Gastrocnemius medialis (tissue), 4 donors: ENCODE measurements around the gene HOTAIR. TPM values are rescaled to one million over a fixed set of nuclear protein-coding genes. Genes with fewer than 3 reads are reported as not detected.
A peak's percentile ranks its signal among the peaks of the same experiment; 100 is the strongest.

ENCODE experiments used
- ATAC-seq, 2 donors: fragments of 150-250 bp; one replicate each; pipeline ENCODE4 v1.9.1; 2016
- DNase-seq, 2 donors: peaks; one replicate each; pipeline ENCODE4 v3.0.0-alpha.2; 2019
- H3K27ac ChIP-seq, 4 donors: fragments of 200-600 bp; sonication (generic); 1 replicate in 1 of 4; 2 replicates in 3 of 4; pipeline ENCODE4 v1.5.1; 2016 to 2018; ENCODE audit warnings: mild to moderate bottlenecking in 2 of 4, moderate library complexity in 1 of 4
- H3K27me3 ChIP-seq, 3 donors: fragments of 200-600 bp; sonication (generic) in 2 of 3; 1 replicate in 1 of 3; 2 replicates in 2 of 3; pipeline versions ENCODE4 v1.5.1 to v1.6.0; 2016 to 2019; ENCODE audit warnings: mild to moderate bottlenecking in 1 of 3, moderate library complexity in 1 of 3
- H3K36me3 ChIP-seq, 2 donors: fragments of 200-600 bp; sonication (generic) in 1 of 2; one replicate each; pipeline ENCODE4 v1.5.1; 2017 to 2018
- H3K4me1 ChIP-seq, 2 donors: fragments of 200-600 bp; sonication (generic) in 1 of 2; one replicate each; pipeline ENCODE4 v1.5.1; 2016 to 2017; ENCODE audit warnings: mild to moderate bottlenecking in 2 of 2
- H3K4me3 ChIP-seq, 4 donors: fragments of 200-600 bp; sonication (generic) in 3 of 4; 1 replicate in 1 of 4; 2 replicates in 3 of 4; pipeline ENCODE4 v1.5.1; 2016 to 2019; ENCODE audit warnings: mild to moderate bottlenecking in 2 of 4
- H3K9me3 ChIP-seq, 3 donors: fragments of 200-600 bp; sonication (generic) in 2 of 3; 1 replicate in 1 of 3; 2 replicates in 2 of 3; pipeline ENCODE4 v1.5.1; 2016 to 2019
- POLR2A ChIP-seq, 2 donors: fragments of 450-650 bp; IDR thresholded peaks; one replicate each; pipeline ENCODE4 v1.6.1; 2017; ENCODE audit warnings: antibody characterized with exemption in 2 of 2, mild to moderate bottlenecking in 2 of 2, moderate library complexity in 2 of 2
- in situ Hi-C, 4 donors: fragments of 200-750 bp; cut with MboI; loops; one replicate each; pipeline versions ENCODE4 v1.15.0 to v1.8.0; 2017; ENCODE audit warnings: low sequenced_read_pairs in 4 of 4
- intact Hi-C: fragments of 100-400 bp; cut with DNase I; formaldehyde crosslinking; loops from one replicate; pipeline ENCODE4 v1.15.1; 2023; ENCODE audit warnings: low total_unique reads
- total RNA-seq, 4 donors: library from RNA; depleted of rRNA; stranded (reverse); fragments of >200 nt; gene quantifications; one replicate each; pipeline versions ENCODE4 v1.1.0 to v1.2.3, GENCODE V29; 2016
- TF ChIP-seq, protein P1 (sequence below), 5 experiments: fragments of 450-650 bp in 3 of 5; fragments of 200-600 bp in 2 of 5; sonication (generic) in 2 of 5; IDR thresholded peaks in 4 of 5; conservative IDR thresholded peaks in 1 of 5; 1 replicate in 4 of 5; 2 replicates in 1 of 5; pipeline ENCODE4 v1.5.1; 2016 to 2019; ENCODE audit warnings: antibody characterized with exemption in 5 of 5, mild to moderate bottlenecking in 3 of 5, moderate library complexity in 3 of 5

The HOTAIR gene
- total RNA-seq, 4 donors from 2014 or later, result 0.35 to 0.83 (median 0.56) TPM; not detected in 1

DNA sequence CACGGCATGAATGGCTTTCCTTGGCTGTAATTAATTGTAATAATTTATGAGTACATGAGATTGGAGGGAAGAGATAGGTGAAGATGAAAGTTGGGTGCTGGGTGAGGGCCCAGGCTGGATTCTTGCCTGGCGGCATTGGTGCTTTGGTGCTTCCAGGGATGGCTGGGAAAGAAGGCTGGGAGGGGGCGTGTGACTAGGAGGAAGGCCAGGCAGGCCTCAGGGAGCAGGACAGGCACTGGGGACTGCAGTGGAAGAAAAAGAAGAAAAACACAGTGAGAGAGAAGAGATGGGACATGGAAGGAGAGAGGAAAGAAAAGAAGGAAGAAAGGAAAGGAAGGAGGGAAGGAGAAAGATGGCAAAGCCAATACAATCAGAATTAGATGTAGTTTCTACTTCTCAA lies 28.9 kb upstream of the HOTAIR start:
- DNase-seq (no peak), ATAC-seq (no peak)
- intact Hi-C loops, result no loop called here
- in situ Hi-C loops, result loop anchor here in 2 of 4 donors (25.0 kb wide), 1 partner anchor 359 kb away; the partner anchor contains the start of gene GPR84 (in 2 of the 2)
- Histone ChIP-seq H3K9me3 (no peaks in the 10 kb centered on the region), H3K27ac (peak overlapping the region; percentile 94 to 100 (median 98)), H3K4me3 (peak overlapping the region; percentile 64 to 88 (median 80)), H3K4me1 (peaks cover 35 to 55% of the 10 kb centered on the region in 2 donors), H3K36me3 (no peaks in the 10 kb centered on the region), H3K27me3 (peaks cover 0 to 4% (median 0%) of the 10 kb centered on the region in 3 donors)
- TF ChIP-seq, protein P1, sequence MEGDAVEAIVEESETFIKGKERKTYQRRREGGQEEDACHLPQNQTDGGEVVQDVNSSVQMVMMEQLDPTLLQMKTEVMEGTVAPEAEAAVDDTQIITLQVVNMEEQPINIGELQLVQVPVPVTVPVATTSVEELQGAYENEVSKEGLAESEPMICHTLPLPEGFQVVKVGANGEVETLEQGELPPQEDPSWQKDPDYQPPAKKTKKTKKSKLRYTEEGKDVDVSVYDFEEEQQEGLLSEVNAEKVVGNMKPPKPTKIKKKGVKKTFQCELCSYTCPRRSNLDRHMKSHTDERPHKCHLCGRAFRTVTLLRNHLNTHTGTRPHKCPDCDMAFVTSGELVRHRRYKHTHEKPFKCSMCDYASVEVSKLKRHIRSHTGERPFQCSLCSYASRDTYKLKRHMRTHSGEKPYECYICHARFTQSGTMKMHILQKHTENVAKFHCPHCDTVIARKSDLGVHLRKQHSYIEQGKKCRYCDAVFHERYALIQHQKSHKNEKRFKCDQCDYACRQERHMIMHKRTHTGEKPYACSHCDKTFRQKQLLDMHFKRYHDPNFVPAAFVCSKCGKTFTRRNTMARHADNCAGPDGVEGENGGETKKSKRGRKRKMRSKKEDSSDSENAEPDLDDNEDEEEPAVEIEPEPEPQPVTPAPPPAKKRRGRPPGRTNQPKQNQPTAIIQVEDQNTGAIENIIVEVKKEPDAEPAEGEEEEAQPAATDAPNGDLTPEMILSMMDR (IDR thresholded peaks at IDR 0.05 in 4 of 5, conservative IDR thresholded peaks at IDR 0.05 in 1 of 5), result no peak
- no peak for TF ChIP-seq POLR2A (IDR thresholded peaks at IDR 0.05)

DNA sequence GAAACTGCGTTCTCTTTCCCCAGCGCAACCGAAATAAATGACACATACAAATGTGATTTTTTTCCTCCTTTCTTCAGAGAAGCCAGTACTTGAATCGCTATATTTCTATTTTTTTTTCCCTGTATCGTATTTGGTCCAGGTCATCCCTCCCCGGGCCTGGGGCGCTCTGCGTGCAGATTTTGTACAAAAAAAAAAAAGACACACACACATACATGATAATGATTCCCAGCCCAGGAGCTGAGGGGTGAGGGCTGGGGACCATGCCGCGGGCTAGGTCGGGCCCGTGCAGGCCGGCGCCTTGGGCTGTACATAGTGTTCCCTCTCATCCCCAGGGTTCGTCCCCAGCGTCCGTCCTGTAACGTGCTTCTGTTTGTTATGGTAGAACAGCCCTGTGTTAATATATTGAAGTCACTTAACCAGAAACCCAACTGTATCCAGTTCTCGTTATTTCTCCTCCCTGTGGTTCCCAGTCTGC lies 28.2 kb upstream of the HOTAIR start:
- no peak for TF ChIP-seq POLR2A (IDR thresholded peaks at IDR 0.05)
- intact Hi-C loops, result no loop called here

DNA sequence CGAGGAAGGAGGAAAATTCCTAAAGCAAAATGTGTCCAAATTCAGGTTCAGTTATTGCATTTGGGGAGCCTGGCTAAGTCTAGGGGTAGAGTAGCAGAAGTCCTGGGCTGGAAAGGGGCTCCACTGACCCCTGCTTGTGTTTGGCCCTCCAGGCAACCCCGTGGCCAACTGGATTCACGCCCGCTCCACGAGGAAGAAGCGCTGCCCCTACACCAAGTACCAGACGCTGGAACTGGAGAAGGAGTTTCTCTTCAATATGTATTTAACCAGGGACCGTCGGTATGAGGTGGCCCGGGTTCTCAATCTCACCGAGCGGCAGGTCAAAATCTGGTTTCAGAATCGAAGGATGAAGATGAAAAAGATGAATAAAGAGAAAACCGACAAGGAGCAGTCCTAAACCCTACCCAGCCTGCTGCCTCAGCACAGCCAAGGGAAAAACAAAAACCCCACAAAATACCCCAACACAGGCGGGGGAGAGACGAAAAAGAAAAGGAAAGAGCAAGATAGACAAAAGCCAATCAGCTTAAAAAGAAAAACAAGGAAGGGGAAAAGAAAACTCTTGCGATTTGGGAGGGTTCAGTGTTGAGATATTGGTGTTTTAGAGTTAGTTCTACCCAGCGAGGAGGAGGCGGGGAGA lies 27.6 kb upstream of the HOTAIR start:
- H3K4me3 ChIP-seq, result peak overlapping the region; percentile 64 to 88 (median 80)

More for the DNA sequence above, 28.2 kb upstream of the HOTAIR start:
- H3K4me1 ChIP-seq, result peaks cover 37 to 53% of the 10 kb centered on the region in 2 donors
- ATAC-seq, result peak; percentile 5 to 13
- DNase-seq, result peak in 1 of 2 donors; percentile 55
- H3K36me3 ChIP-seq, result no peaks in the 10 kb centered on the region
- no peaks in the 10 kb centered on the region for H3K9me3 ChIP-seq
- peak overlapping the region; percentile 94 to 100 (median 98) for H3K27ac ChIP-seq
- peaks cover 0 to 4% (median 0%) of the 10 kb centered on the region in 3 donors for H3K27me3 ChIP-seq
- in situ Hi-C loops, result loop anchor here in 2 of 4 donors (25.0 kb wide), 1 partner anchor 359 kb away; the partner anchor contains the start of gene GPR84 (in 2 of the 2)
- peak overlapping the region; percentile 64 to 88 (median 80) for H3K4me3 ChIP-seq

DNA sequence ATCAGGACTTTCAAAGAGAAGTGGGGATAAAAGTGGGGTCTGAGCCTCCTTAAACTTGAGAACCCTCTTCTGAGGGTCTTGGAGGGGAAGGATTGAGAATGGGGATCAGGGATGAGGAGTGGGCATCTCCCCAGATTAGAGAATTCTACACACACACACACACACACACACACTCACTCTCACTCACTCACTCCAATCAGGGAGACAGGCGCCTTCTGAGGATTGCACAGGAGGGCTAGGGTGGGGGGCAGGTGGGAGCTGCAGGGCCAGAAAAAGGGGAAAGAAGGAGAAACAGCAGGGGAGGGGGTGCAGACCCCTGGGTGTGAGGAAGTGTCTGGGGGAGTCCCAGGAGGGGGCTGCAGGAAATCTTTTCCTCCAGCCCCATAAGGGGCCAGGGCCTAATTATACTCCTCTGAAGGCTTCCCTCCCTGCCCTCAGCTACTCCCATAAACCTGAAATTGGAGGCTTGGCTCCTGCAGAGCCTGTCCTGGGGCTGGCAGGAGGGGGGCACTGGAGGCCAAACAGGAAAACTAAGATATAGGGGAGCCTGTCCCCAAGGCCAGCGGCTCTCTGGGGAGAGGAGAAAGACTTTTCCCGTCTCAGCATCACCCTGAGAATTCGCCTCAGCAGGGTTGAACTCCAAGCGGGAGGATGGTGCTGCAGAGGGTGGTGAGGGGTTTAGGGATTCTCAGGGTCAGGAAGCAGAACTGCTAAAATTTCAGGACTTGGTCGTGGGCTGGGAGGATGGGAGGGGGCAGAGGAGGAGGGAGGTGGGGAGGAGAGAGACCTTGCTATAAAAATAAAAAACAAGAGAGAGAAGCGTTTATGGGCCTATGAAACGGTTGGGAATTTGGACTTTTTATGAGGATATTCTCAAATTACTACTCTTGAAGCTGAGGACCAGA lies 26.8 kb upstream of the HOTAIR start:
- H3K36me3 ChIP-seq, result no peaks in the 10 kb centered on the region
- peaks cover 0 to 4% (median 0%) of the 10 kb centered on the region in 3 donors for H3K27me3 ChIP-seq
- peaks cover 28 to 44% of the 10 kb centered on the region in 2 donors for H3K4me1 ChIP-seq
- TF ChIP-seq POLR2A (IDR thresholded peaks at IDR 0.05), result no peak
- TF ChIP-seq, protein P1 (IDR thresholded peaks at IDR 0.05 in 4 of 5, conservative IDR thresholded peaks at IDR 0.05 in 1 of 5), result no peak
- in situ Hi-C loops, result loop anchor here in 2 of 4 donors (25.0 kb wide), 1 partner anchor 361 kb away; the partner anchor contains the start of gene GPR84 (in 2 of the 2)
- intact Hi-C loops, result no loop called here
- DNase-seq (peak in 1 of 2 donors; percentile 31), ATAC-seq (no peak)
- H3K27ac ChIP-seq, result peak overlapping the region; percentile 94 to 100 (median 98)
- no peaks in the 10 kb centered on the region for H3K9me3 ChIP-seq
- peak overlapping the region; percentile 64 to 88 (median 80) for H3K4me3 ChIP-seq

More for the DNA sequence above, 27.6 kb upstream of the HOTAIR start:
- Histone ChIP-seq H3K36me3 (no peaks in the 10 kb centered on the region), H3K27me3 (peaks cover 0 to 4% (median 0%) of the 10 kb centered on the region in 3 donors), H3K27ac (peak overlapping the region; percentile 94 to 100 (median 98)), H3K9me3 (no peaks in the 10 kb centered on the region), H3K4me1 (peaks cover 34 to 51% of the 10 kb centered on the region in 2 donors)
- peak in 1 of 2 donors; percentile 53 for DNase-seq
- in situ Hi-C loops (loop anchor here in 2 of 4 donors (25.0 kb wide), 1 partner anchor 360 kb away; the partner anchor contains the start of gene GPR84 (in 2 of the 2)), intact Hi-C loops (no loop called here)
- no peak for ATAC-seq
- TF ChIP-seq, protein P1 (IDR thresholded peaks at IDR 0.05 in 4 of 5, conservative IDR thresholded peaks at IDR 0.05 in 1 of 5), result no peak
- TF ChIP-seq POLR2A (IDR thresholded peaks at IDR 0.05), result no peak
